Thoracic aorta (tissue), 2 donors: ENCODE measurements around the gene HLA-A. TPM values are rescaled to one million over a fixed set of nuclear protein-coding genes. Genes with fewer than 3 reads are reported as not detected.

ENCODE experiments used
- ATAC-seq: fragments of 150-250 bp; one replicate; pipeline ENCODE4 v1.8.0; 2017; ENCODE audit warnings: low read depth; ENCODE audit not compliant: insufficient number of reproducible peaks, low FRiP score
- DNase-seq: peaks from one replicate; pipeline ENCODE4 v3.0.0-alpha.2; 2020; ENCODE audit warnings: low spot score
- H3K27ac ChIP-seq, 2 donors: fragments of 200-600 bp; sonication (generic); 1 replicate in 1 of 2; 2 replicates in 1 of 2; pipeline ENCODE4 v1.5.1; 2016; ENCODE audit warnings: mild to moderate bottlenecking in 2 of 2, moderate library complexity in 2 of 2
- H3K27me3 ChIP-seq: fragments of 200-600 bp; sonication (generic); replicated peaks from 2 replicates; pipeline ENCODE4 v1.6.0; 2016; ENCODE audit warnings: mild to moderate bottlenecking; ENCODE audit not compliant: insufficient read depth
- H3K36me3 ChIP-seq: fragments of 200-600 bp; sonication (generic); one replicate; pipeline ENCODE4 v1.5.1; 2016
- H3K4me1 ChIP-seq, 2 donors: fragments of 200-600 bp; sonication (generic); 1 replicate in 1 of 2; 2 replicates in 1 of 2; pipeline versions ENCODE4 v1.5.1 to v1.6.0; 2016; ENCODE audit warnings: low read depth in 2 of 2, mild to moderate bottlenecking in 1 of 2; ENCODE audit not compliant: control insufficient read depth in 1 of 2
- H3K4me3 ChIP-seq: fragments of 200-600 bp; sonication (generic); 2 replicates; pipeline ENCODE4 v1.5.1; 2016; ENCODE audit warnings: mild to moderate bottlenecking
- H3K9me3 ChIP-seq: fragments of 200-600 bp; sonication (generic); 2 replicates; pipeline ENCODE4 v1.5.1; 2016
- total RNA-seq, 2 donors: library from RNA; depleted of rRNA; stranded (reverse); fragments of >200 nt; gene quantifications; one replicate each; pipeline versions ENCODE4 v1.1.0 to v1.2.3, GENCODE V29; 2016
- TF ChIP-seq, protein P1 (sequence below): fragments of 200-600 bp; sonication (generic); IDR thresholded peaks from one replicate; pipeline ENCODE4 v1.5.1; 2019; ENCODE audit warnings: antibody characterized with exemption

Gene HLA-A
- total RNA-seq, 2 donors from 2014 or later: 525 to 870 TPM

DNA sequence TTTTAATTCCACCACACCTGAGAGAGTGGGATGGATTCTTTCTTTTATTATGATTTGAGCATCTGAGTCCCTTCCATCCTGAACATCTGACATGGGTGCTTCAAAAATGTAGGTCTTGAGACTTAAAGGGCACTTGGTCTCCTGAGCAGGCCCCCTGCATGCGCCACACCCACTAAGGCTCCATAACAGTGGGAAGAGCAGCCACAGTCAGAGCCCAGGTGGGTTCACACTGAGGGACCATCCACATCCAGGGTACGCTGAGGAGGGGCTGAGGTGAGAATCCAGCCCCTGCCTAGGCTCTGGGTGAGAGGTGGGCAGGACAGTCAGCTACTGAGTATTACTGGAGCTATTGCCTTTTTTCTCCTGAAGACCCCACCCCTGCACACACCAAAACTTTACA, 42.7 kb downstream of the HLA-A start:
- TF ChIP-seq, protein P1, sequence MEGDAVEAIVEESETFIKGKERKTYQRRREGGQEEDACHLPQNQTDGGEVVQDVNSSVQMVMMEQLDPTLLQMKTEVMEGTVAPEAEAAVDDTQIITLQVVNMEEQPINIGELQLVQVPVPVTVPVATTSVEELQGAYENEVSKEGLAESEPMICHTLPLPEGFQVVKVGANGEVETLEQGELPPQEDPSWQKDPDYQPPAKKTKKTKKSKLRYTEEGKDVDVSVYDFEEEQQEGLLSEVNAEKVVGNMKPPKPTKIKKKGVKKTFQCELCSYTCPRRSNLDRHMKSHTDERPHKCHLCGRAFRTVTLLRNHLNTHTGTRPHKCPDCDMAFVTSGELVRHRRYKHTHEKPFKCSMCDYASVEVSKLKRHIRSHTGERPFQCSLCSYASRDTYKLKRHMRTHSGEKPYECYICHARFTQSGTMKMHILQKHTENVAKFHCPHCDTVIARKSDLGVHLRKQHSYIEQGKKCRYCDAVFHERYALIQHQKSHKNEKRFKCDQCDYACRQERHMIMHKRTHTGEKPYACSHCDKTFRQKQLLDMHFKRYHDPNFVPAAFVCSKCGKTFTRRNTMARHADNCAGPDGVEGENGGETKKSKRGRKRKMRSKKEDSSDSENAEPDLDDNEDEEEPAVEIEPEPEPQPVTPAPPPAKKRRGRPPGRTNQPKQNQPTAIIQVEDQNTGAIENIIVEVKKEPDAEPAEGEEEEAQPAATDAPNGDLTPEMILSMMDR: no peak
- Histone ChIP-seq H3K36me3 (no peaks in the 10 kb centered on the region), H3K27me3 (no peaks in the 10 kb centered on the region), H3K27ac (no peak overlapping the region), H3K9me3 (no peaks in the 10 kb centered on the region), H3K4me1 (no peaks in the 10 kb centered on the region), H3K4me3 (no peak overlapping the region)
- DNase-seq (no peak), ATAC-seq (no peak)

DNA sequence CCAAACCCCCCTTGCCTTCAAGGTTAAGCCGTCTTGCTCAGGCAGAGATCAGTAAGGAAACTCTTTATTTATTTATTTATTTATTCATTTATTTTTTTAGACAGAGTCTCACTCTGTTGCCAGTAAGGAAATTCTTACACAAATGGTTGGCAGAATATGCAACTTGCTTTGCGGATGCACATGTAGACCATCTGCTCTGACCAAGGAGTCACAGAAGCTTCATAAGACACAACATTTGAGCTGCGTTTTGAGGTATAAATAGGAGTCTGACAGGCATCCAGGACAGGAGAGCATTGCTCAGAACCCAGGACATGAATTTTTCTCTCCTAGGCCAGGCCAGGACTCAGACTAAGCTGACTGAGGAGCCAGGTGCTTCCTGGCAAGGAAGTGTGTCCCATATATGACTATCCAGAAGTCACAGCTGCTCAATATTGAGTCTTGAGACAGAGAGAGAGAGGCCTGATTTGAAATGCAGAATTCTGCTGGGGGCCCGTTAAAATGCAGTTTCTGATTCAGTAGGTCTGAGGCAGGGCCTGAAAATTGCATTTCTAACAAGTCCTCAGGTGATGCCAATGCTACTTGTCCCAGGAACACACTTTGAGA, 43.9 kb downstream of the HLA-A start:
- ATAC-seq (no peak), DNase-seq (no peak)
- Histone ChIP-seq H3K27me3 (no peaks in the 10 kb centered on the region), H3K27ac (no peak overlapping the region), H3K9me3 (no peaks in the 10 kb centered on the region), H3K4me3 (no peak overlapping the region), H3K36me3 (no peaks in the 10 kb centered on the region), H3K4me1 (no peaks in the 10 kb centered on the region)
- TF ChIP-seq, protein P1: no peak

DNA sequence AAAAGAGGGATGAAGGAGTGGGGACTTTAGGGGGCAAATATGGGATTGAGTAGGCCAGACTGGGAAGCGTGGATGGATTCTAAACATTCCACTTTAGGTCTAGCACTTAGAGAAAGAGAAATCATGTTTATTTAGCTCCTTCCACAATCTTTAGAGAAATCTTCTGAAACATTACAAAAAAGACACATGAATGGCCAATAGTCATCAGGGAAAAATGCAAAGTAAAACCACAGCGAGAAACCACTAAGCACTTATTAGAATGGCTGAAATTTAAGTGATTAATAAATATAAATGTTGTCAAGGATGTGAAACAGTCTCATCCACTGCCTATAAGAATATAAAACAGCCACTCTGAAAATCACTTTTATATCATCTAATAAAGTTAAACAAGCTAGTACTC, 46.9 kb downstream of the HLA-A start:
- TF ChIP-seq, protein P1: no peak
- Histone ChIP-seq H3K4me1 (no peaks in the 10 kb centered on the region), H3K27me3 (no peaks in the 10 kb centered on the region), H3K9me3 (no peaks in the 10 kb centered on the region), H3K36me3 (no peaks in the 10 kb centered on the region), H3K4me3 (no peak overlapping the region), H3K27ac (no peak overlapping the region)
- ATAC-seq (no peak), DNase-seq (no peak)

DNA sequence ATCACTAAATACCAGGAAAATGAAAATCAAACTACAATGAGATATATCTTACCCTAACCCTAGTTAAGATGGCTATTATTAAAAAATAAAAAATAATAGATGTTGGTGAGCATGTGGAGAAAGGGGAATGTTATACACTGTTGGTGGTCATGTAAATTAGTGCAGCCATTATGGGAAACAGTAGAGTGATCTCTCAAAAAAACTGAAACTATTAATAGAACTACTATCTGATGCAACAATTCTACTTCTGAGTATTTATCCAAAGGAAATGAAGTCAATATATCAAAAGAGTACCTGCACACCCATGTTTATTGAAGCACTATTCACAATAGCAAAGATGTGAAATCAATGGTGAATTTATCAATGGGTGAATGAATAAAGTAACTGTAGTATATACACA, 48.6 kb downstream of the HLA-A start:
- H3K4me3 ChIP-seq: no peak overlapping the region
- H3K27me3 ChIP-seq: no peaks in the 10 kb centered on the region
- H3K36me3 ChIP-seq: no peaks in the 10 kb centered on the region
- TF ChIP-seq, protein P1: no peak
- no peak for ATAC-seq
- no peak for DNase-seq
- no peaks in the 10 kb centered on the region for H3K4me1 ChIP-seq
- no peak overlapping the region for H3K27ac ChIP-seq
- H3K9me3 ChIP-seq: no peaks in the 10 kb centered on the region

DNA sequence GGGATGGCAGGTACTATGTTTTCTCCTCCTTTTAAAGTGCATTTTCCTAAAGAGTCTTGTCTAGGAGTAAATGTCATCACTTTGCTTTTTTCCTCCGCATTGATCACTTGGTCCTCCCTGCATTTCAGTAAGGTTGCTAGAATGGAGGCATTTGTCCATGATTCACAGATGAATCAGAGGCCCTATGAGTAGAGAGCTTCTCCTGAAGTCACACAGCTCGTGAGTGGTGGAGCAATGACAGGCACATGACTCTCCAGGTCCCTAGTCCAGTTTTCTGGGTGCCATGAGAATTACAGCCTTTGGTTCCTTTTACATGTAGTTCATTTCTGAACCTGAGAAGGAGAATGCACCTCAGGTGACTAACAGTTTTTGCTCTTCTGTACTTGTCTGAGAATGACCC, 50.5 kb downstream of the HLA-A start:
- Histone ChIP-seq H3K4me3 (no peak overlapping the region), H3K9me3 (no peaks in the 10 kb centered on the region), H3K27me3 (no peaks in the 10 kb centered on the region), H3K36me3 (no peaks in the 10 kb centered on the region), H3K4me1 (no peaks in the 10 kb centered on the region), H3K27ac (no peak overlapping the region)
- ATAC-seq: no peak
- TF ChIP-seq, protein P1: no peak
- no peak for DNase-seq
